ENCODE data around the gene NMRK1. TPM values are rescaled to one million over a fixed set of nuclear protein-coding genes. Genes with fewer than 3 reads are reported as not detected.

The NMRK1 gene
- total and polyA plus RNA-seq, 3 donors from 2014 or later, result 13.8 to 22.4 (median 21.3) TPM

- Histone ChIP-seq H3K27me3 (no peaks in the 10 kb centered on the region), H3K9me3 (no peaks in the 10 kb centered on the region), H3K4me1 (peaks cover 23% of the 10 kb centered on the region), H3K36me3 (ENCODE audit: low read depth, missing control alignments) (no peaks in the 10 kb centered on the region), H3K4me3 (peak overlapping the region; percentile 90 to 96), H3K27ac (peak overlapping the region; percentile 92 to 97)
- intact Hi-C loops (cut with DNase I; ENCODE audit: low total_unique reads), result no loop called here
- no peak for TF ChIP-seq POLR2A (IDR thresholded peaks at IDR 0.05)
- TF ChIP-seq, protein P1, sequence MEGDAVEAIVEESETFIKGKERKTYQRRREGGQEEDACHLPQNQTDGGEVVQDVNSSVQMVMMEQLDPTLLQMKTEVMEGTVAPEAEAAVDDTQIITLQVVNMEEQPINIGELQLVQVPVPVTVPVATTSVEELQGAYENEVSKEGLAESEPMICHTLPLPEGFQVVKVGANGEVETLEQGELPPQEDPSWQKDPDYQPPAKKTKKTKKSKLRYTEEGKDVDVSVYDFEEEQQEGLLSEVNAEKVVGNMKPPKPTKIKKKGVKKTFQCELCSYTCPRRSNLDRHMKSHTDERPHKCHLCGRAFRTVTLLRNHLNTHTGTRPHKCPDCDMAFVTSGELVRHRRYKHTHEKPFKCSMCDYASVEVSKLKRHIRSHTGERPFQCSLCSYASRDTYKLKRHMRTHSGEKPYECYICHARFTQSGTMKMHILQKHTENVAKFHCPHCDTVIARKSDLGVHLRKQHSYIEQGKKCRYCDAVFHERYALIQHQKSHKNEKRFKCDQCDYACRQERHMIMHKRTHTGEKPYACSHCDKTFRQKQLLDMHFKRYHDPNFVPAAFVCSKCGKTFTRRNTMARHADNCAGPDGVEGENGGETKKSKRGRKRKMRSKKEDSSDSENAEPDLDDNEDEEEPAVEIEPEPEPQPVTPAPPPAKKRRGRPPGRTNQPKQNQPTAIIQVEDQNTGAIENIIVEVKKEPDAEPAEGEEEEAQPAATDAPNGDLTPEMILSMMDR (IDR thresholded peaks at IDR 0.05), result no peak
- 0 to 1% methylated on average over 10 to 59 of the region's 59 CpGs for WGBS, 2 donors
- peak; percentile 77 for DNase-seq
Observed at GRCh38 chr9:75027187-75028107, 60.5 kb downstream of the NMRK1 start.

- Histone ChIP-seq H3K9me3 (no peaks in the 10 kb centered on the region), H3K27me3 (no peaks in the 10 kb centered on the region), H3K4me1 (peaks cover 15% of the 10 kb centered on the region), H3K27ac (no peak overlapping the region), H3K4me3 (no peak overlapping the region), H3K36me3 (ENCODE audit: low read depth, missing control alignments) (no peaks in the 10 kb centered on the region)
- no peak for DNase-seq
- no peak for TF ChIP-seq POLR2A (IDR thresholded peaks at IDR 0.05)
- TF ChIP-seq, protein P1 (IDR thresholded peaks at IDR 0.05), result no peak
- intact Hi-C loops (cut with DNase I; ENCODE audit: low total_unique reads), result no loop called here
Observed at GRCh38 chr9:75023846-75024245, 64.1 kb downstream of the NMRK1 start.

DNA sequence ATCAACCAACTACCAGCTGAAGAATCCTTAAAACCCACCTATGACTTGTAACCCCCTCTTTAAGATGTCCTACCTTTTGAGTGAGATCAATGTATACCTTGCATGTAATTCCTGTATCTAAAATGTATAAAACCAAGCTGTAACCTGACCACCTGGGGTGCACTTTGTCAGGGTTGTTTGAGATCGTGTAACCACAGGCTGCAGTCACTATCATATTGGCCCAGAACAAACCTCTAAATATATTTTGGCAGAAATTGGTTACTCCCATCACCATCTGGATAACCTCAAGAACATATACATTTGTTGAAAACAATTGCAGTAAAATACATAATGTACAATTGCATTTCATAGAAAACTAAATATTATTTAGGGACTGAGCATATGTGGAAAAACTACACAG lies 68.3 kb downstream of the NMRK1 start:
- WGBS, 2 donors, result 91 to 94% methylated on average over 1 of the region's 1 CpG
- intact Hi-C loops (cut with DNase I; ENCODE audit: low total_unique reads), result no loop called here

GRCh38 chr9:75019022-75019421 lies 68.9 kb downstream of the NMRK1 start:
- H3K4me3 ChIP-seq, result no peak overlapping the region
- TF ChIP-seq, protein P1 (IDR thresholded peaks at IDR 0.05), result no peak
- 92 to 96% methylated on average over 5 of the region's 5 CpGs for WGBS, 2 donors
- no peak overlapping the region for H3K27ac ChIP-seq
- no peaks in the 10 kb centered on the region for H3K4me1 ChIP-seq
- no peaks in the 10 kb centered on the region for H3K9me3 ChIP-seq
- intact Hi-C loops (cut with DNase I; ENCODE audit: low total_unique reads), result no loop called here
- no peaks in the 10 kb centered on the region for H3K36me3 ChIP-seq (ENCODE audit: low read depth, missing control alignments)
- DNase-seq, result no peak
- no peaks in the 10 kb centered on the region for H3K27me3 ChIP-seq

More for the DNA sequence above, 68.3 kb downstream of the NMRK1 start:
- H3K9me3 ChIP-seq, result no peaks in the 10 kb centered on the region
- no peaks in the 10 kb centered on the region for H3K36me3 ChIP-seq (ENCODE audit: low read depth, missing control alignments)
- TF ChIP-seq, protein P1 (IDR thresholded peaks at IDR 0.05), result no peak
- no peak for TF ChIP-seq POLR2A (IDR thresholded peaks at IDR 0.05)
- DNase-seq, result no peak
- no peaks in the 10 kb centered on the region for H3K27me3 ChIP-seq
- H3K27ac ChIP-seq, result no peak overlapping the region
- no peak overlapping the region for H3K4me3 ChIP-seq
- no peaks in the 10 kb centered on the region for H3K4me1 ChIP-seq

DNA sequence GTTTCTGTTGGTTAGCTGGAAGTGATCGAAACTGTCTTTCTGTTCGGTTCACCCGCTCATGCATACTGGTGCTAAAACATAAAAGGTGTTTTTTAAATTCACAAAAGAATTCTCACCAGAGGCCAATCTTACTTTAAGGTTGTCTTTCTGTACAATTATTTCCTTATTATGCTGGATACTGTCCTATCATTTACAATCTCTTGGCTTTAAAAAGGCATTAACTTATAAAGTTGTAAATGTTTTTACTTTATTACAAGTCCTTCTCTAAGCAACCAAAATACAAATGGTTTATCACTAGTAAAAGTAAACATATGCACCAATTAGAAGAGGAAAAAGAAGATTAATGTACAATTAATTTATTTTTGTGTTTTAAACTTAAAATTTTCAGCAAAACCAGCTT lies 70.6 kb downstream of the NMRK1 start:
- H3K4me3 ChIP-seq, result no peak overlapping the region
- no peaks in the 10 kb centered on the region for H3K27me3 ChIP-seq
- 69 to 82% methylated on average over 3 of the region's 3 CpGs for WGBS, 2 donors
- H3K27ac ChIP-seq, result no peak overlapping the region
- intact Hi-C loops (cut with DNase I; ENCODE audit: low total_unique reads), result no loop called here
- H3K4me1 ChIP-seq, result no peaks in the 10 kb centered on the region
- DNase-seq, result no peak
- H3K9me3 ChIP-seq, result no peaks in the 10 kb centered on the region
- H3K36me3 ChIP-seq (ENCODE audit: low read depth, missing control alignments), result no peaks in the 10 kb centered on the region
- no peak for TF ChIP-seq POLR2A (IDR thresholded peaks at IDR 0.05)
- TF ChIP-seq, protein P1 (IDR thresholded peaks at IDR 0.05), result no peak

All from testis (tissue), 3 donors.